Gastrocnemius medialis (tissue), 4 donors: Measurements from ENCODE around the gene SLC5A6.

ENCODE experiments used
- CTCF ChIP-seq, 5 experiments: fragments of 450-650 bp in 3 of 5; fragments of 200-600 bp in 2 of 5; sonication (generic) in 2 of 5; IDR thresholded peaks in 4 of 5; conservative IDR thresholded peaks in 1 of 5; 1 replicate in 4 of 5; 2 replicates in 1 of 5; pipeline ENCODE4 v1.5.1; 2016 to 2019; ENCODE audit warnings: antibody characterized with exemption in 5 of 5, mild to moderate bottlenecking in 3 of 5, moderate library complexity in 3 of 5
- POLR2A ChIP-seq, 2 donors: fragments of 450-650 bp; IDR thresholded peaks; one replicate each; pipeline ENCODE4 v1.6.1; 2017; ENCODE audit warnings: antibody characterized with exemption in 2 of 2, mild to moderate bottlenecking in 2 of 2, moderate library complexity in 2 of 2

GRCh38 chr2:27233341-27233740 is 21.3 kb upstream of the SLC5A6 start:
- TF ChIP-seq CTCF (IDR thresholded peaks at IDR 0.05 in 4 of 5, conservative IDR thresholded peaks at IDR 0.05 in 1 of 5) (no peak), POLR2A (IDR thresholded peaks at IDR 0.05) (no peak)
